Gastroesophageal sphincter (tissue), 4 donors: ENCODE data around the gene MYZAP. TPM values are rescaled to one million over a fixed set of nuclear protein-coding genes. Genes with fewer than 3 reads are reported as not detected.

Source experiments
- ATAC-seq: fragments of 150-250 bp; one replicate; pipeline ENCODE4 v1.9.1; 2016; ENCODE audit warnings: mild to moderate bottlenecking, moderate library complexity
- H3K27ac ChIP-seq, 4 donors: fragments of 200-600 bp; sonication (generic) in 3 of 4; 1 replicate in 3 of 4; 2 replicates in 1 of 4; pipeline ENCODE4 v1.5.1; 2016 to 2019
- H3K27me3 ChIP-seq: fragments of 200-600 bp; sonication (generic); one replicate; pipeline ENCODE4 v1.5.1; 2019
- H3K36me3 ChIP-seq, 2 donors: fragments of 200-600 bp; sonication (generic); one replicate each; pipeline ENCODE4 v1.5.1; 2019; ENCODE audit warnings: control low read depth in 1 of 2
- H3K4me1 ChIP-seq, 3 donors: fragments of 200-600 bp; sonication (generic); 1 replicate in 2 of 3; 2 replicates in 1 of 3; pipeline ENCODE4 v1.5.1; 2016 to 2019; ENCODE audit warnings: control low read depth in 2 of 3
- H3K4me3 ChIP-seq, 2 donors: fragments of 200-600 bp; sonication (generic); one replicate each; pipeline ENCODE4 v1.5.1; 2019; ENCODE audit warnings: mild to moderate bottlenecking in 1 of 2, moderate library complexity in 1 of 2
- H3K9me3 ChIP-seq, 3 donors: fragments of 200-600 bp; sonication (generic); one replicate each; pipeline ENCODE4 v1.5.1; 2017 to 2019; ENCODE audit warnings: control low read depth in 2 of 3
- EP300 ChIP-seq: sonication (generic); formaldehyde crosslinking; IDR thresholded peaks from one replicate; pipeline ENCODE4 v1.6.1; 2017; ENCODE audit warnings: antibody characterized with exemption, mild to moderate bottlenecking
- POLR2A ChIP-seq, 2 donors: fragments of 450-650 bp; IDR thresholded peaks; one replicate each; pipeline ENCODE4 v1.6.1; 2017; ENCODE audit warnings: antibody characterized with exemption in 2 of 2, mild to moderate bottlenecking in 2 of 2, moderate library complexity in 1 of 2
- POLR2AphosphoS5 ChIP-seq: sonication (generic); formaldehyde crosslinking; IDR thresholded peaks from one replicate; pipeline ENCODE4 v1.6.1; 2017; ENCODE audit warnings: antibody characterized with exemption
- WGBS, 2 donors: methylation state at CpG; one replicate each; pipeline ENCODE4 v1.1.5; 2018; ENCODE audit warnings: low coverage in 1 of 2; 5-methylcytosine and 5-hydroxymethylcytosine counted together
- total RNA-seq, 4 donors: library from RNA; depleted of rRNA; stranded (reverse); fragments of >200 nt; gene quantifications; one replicate each; pipeline ENCODE4 v1.1.0, GENCODE V29; 2016
- TF ChIP-seq, protein P1 (sequence below), 4 experiments: fragments of 200-600 bp in 2 of 4; fragments of 450-650 bp in 2 of 4; sonication (generic) in 1 of 4; IDR thresholded peaks; one replicate each; pipeline ENCODE4 v1.5.1; 2017 to 2019; ENCODE audit warnings: antibody characterized with exemption in 4 of 4, mild to moderate bottlenecking in 2 of 4, moderate library complexity in 2 of 4

The MYZAP gene
- total RNA-seq, 4 donors from 2014 or later, result 13.6 to 299 (median 190) TPM

DNA sequence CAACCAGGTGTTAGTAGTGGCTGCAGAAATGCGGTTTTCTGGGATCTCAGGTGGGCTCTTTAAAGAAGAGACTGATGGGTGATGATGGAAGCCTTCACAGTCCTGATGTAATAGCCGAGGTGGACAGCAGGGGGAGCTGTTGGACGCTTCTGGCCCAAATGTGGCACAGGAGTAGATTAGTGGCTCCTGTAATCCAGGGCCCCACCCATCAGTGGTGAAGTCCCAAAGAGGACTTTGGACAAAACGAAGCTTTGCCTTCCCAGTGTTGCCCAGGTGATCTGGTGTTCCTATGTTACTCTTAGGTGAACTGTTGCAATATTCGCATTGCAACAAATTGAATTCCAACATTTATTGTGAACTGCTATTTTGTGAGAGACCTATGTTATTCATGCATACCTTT lies 31.8 kb upstream of the MYZAP start:
- no peak for TF ChIP-seq POLR2A (IDR thresholded peaks at IDR 0.05)
- TF ChIP-seq, protein P1, sequence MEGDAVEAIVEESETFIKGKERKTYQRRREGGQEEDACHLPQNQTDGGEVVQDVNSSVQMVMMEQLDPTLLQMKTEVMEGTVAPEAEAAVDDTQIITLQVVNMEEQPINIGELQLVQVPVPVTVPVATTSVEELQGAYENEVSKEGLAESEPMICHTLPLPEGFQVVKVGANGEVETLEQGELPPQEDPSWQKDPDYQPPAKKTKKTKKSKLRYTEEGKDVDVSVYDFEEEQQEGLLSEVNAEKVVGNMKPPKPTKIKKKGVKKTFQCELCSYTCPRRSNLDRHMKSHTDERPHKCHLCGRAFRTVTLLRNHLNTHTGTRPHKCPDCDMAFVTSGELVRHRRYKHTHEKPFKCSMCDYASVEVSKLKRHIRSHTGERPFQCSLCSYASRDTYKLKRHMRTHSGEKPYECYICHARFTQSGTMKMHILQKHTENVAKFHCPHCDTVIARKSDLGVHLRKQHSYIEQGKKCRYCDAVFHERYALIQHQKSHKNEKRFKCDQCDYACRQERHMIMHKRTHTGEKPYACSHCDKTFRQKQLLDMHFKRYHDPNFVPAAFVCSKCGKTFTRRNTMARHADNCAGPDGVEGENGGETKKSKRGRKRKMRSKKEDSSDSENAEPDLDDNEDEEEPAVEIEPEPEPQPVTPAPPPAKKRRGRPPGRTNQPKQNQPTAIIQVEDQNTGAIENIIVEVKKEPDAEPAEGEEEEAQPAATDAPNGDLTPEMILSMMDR (IDR thresholded peaks at IDR 0.05), result peak; percentile 78 to 89 (median 83)
- no peak for TF ChIP-seq EP300
- ATAC-seq, result peak; percentile 32
- Histone ChIP-seq H3K27ac (no peak overlapping the region), H3K4me1 (peaks cover 6 to 29% (median 7%) of the 10 kb centered on the region in 3 donors), H3K36me3 (no peaks in the 10 kb centered on the region), H3K27me3 (no peaks in the 10 kb centered on the region), H3K9me3 (no peaks in the 10 kb centered on the region), H3K4me3 (no peak overlapping the region)
- 10 to 21% methylated on average over 3 to 5 of the region's 5 CpGs for WGBS, 2 donors

DNA sequence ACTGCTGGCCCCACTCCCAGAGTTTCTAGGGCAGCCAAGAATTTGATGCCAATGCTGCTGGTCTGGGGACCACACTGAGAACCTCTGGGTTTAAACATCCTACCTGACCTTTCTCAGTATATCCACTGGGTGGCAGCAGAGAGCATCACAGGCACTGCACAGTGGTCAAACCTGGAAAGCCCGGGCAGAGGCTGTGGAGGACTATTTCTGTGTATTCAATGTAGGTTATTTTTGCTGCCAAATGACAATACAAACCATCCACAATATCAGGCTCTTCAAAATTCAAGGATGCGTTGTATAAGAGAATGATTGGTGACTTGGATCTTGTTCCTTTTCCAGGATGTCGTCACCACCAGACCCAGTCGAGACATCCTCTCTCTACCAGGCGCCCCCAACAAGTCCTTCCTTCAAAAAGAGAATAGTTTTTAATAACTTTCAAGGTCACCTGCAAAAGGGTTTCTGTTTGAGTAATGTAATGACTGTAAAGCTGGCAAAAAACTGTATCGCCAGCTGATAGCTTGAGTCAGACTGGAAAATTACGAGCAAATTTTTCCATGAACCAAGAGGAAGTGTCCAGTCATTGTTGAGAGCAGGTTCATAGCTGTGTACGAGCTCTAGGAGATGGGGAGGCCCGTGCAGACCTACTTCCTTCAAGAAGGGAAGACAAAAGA lies 30.5 kb upstream of the MYZAP start:
- H3K27me3 ChIP-seq, result no peaks in the 10 kb centered on the region
- no peaks in the 10 kb centered on the region for H3K36me3 ChIP-seq
- peak overlapping the region in 1 of 2 donors; percentile 4 for H3K4me3 ChIP-seq
- peak overlapping the region; percentile 14 to 66 (median 56) for H3K27ac ChIP-seq
- 25 to 35% methylated on average over 4 to 9 of the region's 9 CpGs for WGBS, 2 donors
- peak; percentile 90 for ATAC-seq
- peaks cover 4 to 23% (median 4%) of the 10 kb centered on the region in 3 donors for H3K4me1 ChIP-seq
- TF ChIP-seq, protein P1 (IDR thresholded peaks at IDR 0.05), result peak; percentile 89 to 95 (median 93)
- TF ChIP-seq EP300, result no peak
- TF ChIP-seq POLR2AphosphoS5, result peak; percentile 42
- no peaks in the 10 kb centered on the region for H3K9me3 ChIP-seq

DNA sequence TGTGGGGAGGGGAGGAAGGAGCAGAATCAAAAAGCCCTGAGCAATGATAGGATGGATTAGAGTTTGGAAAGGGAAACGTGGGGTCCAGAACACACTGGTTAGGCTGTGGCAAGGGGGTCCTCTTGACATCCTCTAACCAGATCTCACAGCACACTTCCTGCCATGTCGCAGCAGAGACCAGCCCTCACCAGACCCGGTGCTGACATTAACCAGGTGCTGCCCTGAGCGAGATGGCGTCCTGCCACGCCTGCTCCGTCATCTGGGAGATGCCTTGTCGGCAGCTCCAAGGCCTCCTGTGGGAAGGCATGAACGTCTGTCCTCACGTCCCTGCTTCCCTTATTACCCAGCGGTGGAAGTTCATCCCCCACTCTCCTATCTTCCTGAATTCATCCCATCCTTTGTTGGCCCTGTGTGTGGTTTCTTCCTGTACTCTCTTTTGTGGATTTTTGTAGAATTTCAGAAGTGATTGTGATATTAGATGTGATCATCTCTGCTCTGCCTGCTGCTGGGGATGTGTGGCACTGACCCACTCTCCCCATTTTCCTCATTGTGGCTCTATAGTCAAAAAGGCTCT lies 29.4 kb upstream of the MYZAP start:
- TF ChIP-seq POLR2A (IDR thresholded peaks at IDR 0.05), result no peak
- TF ChIP-seq EP300, result no peak
- TF ChIP-seq, protein P1 (IDR thresholded peaks at IDR 0.05), result no peak
- TF ChIP-seq POLR2AphosphoS5, result no peak
- H3K4me3 ChIP-seq, result no peak overlapping the region
- ATAC-seq, result no peak
- no peaks in the 10 kb centered on the region for H3K36me3 ChIP-seq
- no peaks in the 10 kb centered on the region for H3K9me3 ChIP-seq
- peaks cover 4 to 28% (median 4%) of the 10 kb centered on the region in 3 donors for H3K4me1 ChIP-seq
- H3K27ac ChIP-seq, result peak overlapping the region in 3 of 4 donors; percentile 24 to 66 (median 65)
- 64 to 76% methylated on average over 7 to 9 of the region's 11 CpGs for WGBS, 2 donors
- H3K27me3 ChIP-seq, result no peaks in the 10 kb centered on the region

DNA sequence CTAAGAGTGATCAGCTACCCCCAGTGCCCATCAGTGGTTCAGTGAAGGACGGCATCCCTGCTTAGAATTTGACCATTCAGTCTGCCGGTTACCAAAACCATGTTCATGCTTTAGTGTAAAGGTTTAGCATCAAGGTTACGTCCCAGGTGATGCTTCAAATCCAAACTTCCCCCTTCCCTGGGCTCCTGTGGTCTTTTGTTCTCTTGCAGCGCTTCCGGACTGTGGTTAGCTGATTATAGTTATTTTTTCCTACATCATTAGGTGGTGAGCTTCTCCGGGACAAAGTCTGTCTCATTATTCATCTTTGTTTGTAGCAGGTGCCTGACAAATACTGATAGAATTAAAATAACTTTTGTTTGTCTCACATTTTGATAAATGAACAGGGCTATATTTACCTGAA lies 28.3 kb upstream of the MYZAP start:
- no peak overlapping the region for H3K27ac ChIP-seq
- ATAC-seq, result no peak
- H3K4me3 ChIP-seq, result no peak overlapping the region
- H3K4me1 ChIP-seq, result peaks cover 4 to 29% (median 4%) of the 10 kb centered on the region in 3 donors
- no peaks in the 10 kb centered on the region for H3K36me3 ChIP-seq
- no peak for TF ChIP-seq POLR2A (IDR thresholded peaks at IDR 0.05)
- TF ChIP-seq POLR2AphosphoS5, result no peak
- TF ChIP-seq, protein P1 (IDR thresholded peaks at IDR 0.05), result no peak
- TF ChIP-seq EP300, result no peak
- no peaks in the 10 kb centered on the region for H3K27me3 ChIP-seq
- no peaks in the 10 kb centered on the region for H3K9me3 ChIP-seq
- WGBS, 2 donors, result 64 to 79% methylated on average over 6 of the region's 6 CpGs

DNA sequence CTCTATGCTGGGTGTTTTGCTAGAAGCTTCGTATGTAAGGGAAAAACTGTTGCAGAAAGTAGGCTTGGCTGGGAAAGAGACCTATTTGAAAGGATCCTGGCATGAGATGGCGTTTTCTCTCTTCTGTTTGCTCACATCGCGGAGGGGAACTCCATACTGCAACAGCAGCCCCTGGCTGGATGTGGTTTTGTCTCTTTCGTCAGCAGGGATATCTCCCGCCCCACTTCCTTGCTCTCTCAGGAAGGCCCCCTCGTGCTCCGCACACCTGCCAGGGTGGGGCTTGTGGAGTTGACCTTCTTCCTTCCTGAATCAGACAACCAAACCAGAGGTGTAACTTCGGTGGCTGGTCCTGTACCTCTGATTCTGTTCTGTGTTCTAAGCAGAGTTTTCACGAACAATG lies 26.4 kb upstream of the MYZAP start:
- TF ChIP-seq, protein P1 (IDR thresholded peaks at IDR 0.05), result no peak
- TF ChIP-seq POLR2A (IDR thresholded peaks at IDR 0.05) (no peak), POLR2AphosphoS5 (no peak), EP300 (no peak)
- Histone ChIP-seq H3K27ac (no peak overlapping the region), H3K4me1 (peaks cover 0 to 24% (median 4%) of the 10 kb centered on the region in 3 donors), H3K4me3 (no peak overlapping the region), H3K27me3 (no peaks in the 10 kb centered on the region), H3K9me3 (no peaks in the 10 kb centered on the region), H3K36me3 (no peaks in the 10 kb centered on the region)
- peak; percentile 14 for ATAC-seq
- WGBS, 2 donors, result 43% methylated on average over 1 to 9 of the region's 10 CpGs
